ENCODE measurements around the gene ANKRD31.

GRCh38 chr5:75050415-75050814, 186.3 kb downstream of the ANKRD31 start:
- TF ChIP-seq CTCF (IDR thresholded peaks at IDR 0.05) (no peak), POLR2A (IDR thresholded peaks at IDR 0.05) (no peak), EP300 (IDR thresholded peaks at IDR 0.05; ENCODE audit: low read depth) (no peak)
